HG03039 (cell line): Measurements from ENCODE around the gene NAPB.

Experiments used
- ATAC-seq: cut with Tn5 transposase; IDR thresholded peaks from one replicate; pipeline ENCODE4 v1.9.1; 2021; ENCODE audit warnings: mild to moderate bottlenecking, moderate library complexity; ENCODE audit not compliant: unreplicated experiment

The NAPB gene

DNA sequence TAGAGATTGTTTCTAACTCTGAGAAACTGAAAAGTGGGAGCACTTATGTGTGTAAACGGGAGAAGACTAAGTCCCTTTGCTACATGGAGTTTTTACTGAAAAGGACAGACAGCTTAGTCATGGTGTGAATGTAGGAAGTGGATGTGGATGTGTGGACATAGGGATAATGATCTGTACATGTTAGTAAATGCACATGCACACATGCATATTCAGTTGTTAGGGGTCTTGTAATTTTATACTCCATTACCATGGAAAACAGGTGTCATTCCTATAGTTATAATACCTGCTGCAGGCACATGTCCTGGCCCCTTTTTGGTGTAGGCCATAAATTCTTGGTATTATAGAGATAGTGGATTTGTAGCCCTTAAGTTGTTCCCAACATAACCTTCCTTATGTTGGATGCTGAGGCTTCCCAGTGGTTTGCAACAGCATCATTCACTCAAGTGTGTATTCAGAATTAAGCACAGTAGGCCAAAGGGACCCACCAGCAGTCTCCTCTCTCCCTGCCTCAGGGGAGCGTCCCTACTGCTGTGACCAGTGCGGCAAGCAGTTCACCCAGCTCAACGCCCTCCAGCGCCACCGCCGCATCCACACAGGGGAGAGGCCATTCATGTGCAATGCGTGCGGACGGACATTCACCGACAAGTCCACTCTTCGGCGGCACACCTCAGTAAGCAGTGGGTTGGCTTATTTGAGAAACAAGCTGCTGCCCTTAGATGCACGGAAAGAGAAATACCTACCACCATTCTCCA lies 52.0 kb downstream of the NAPB start:
- no peak for ATAC-seq

DNA sequence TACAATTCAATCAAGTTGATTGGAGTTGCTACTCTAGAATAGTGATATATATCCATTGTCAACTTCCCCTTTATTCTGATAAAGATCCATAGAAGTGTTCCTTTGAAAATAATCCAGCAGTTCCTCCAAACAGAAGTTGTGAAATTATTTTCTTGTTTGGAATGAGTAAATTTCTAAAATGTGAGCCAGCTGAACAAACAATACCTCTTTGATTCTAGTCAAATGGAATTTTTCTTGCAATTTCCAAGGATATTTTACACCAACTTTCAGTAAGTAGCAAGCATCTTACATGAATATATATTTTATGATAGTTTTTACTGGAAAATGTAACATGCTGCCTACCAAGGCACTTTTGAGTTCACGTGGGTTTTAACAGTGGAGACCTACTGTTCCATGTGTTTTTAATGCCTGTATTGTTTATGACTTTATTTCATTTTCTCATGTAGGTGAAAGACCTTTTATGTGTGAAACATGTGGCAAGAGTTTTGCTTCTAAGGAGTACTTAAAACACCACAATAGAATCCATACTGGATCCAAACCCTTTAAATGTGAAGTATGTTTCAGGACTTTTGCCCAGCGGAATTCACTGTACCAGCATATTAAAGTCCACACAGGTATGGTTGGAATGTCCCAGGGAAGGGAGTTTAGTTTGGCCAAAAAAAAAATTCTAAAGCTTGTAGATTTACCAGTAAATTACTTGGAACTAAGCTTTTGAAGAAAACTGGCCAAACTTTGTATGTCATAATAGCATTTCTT lies 52.8 kb downstream of the NAPB start:
- no peak for ATAC-seq

DNA sequence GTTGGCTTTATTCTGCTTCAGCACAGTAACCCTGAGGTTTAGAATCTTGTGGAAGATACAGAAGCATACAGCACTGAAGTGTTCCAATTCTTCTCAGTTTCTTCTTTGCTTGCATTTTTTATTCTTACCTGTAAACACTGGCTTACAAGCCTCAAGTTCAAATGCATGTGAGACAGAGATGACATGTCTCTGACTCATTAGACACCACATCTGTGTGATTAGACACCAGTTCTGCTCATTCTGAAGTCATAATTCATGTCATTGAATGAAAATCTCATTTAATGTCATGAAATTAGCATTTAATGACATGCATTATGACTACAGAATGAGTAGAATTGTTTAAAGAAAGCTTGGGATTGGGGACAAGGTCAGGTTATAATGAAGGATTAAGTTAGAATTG lies 53.5 kb downstream of the NAPB start:
- ATAC-seq: no peak

DNA sequence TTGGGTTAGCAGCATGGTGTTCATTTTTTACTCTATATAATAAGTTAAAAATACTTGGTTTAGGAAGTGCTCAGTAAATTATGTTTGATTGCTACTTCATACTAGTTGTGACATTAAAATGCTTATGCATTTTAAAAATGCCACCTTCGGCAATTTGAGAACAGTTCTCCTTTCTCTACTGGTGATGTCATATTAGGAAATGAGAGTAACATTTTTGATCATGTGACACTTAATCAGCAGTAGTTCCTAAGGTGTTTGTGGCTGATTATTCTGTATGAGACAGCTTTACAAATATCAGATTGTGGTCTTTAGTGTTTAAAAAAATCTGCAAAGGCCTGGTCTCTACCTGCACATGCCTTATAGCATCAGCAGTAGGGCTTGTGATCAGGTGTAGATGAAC lies 54.9 kb downstream of the NAPB start:
- ATAC-seq: no peak

GRCh38 chr20:23365390-23366165 lies 55.7 kb downstream of the NAPB start:
- no peak for ATAC-seq

DNA sequence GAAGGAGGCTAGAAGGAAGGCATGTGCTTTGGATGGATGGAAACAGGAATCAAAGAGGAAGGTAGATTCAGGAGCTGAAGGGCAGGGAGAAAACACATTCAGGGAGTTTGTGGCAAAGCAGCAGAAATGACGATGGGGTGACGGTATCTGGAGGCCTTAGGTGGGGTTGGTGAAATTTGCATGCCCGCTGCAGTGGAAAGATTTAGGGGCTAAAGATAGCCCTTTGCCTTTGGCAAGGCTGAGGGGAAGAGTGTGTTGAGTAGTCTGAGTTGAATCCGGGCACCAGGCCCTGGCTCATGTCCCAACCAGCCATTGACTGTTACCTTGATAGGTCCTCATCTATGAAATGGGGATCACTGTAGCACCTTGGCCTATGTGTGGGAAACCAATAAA lies 58.0 kb downstream of the NAPB start:
- no peak for ATAC-seq

DNA sequence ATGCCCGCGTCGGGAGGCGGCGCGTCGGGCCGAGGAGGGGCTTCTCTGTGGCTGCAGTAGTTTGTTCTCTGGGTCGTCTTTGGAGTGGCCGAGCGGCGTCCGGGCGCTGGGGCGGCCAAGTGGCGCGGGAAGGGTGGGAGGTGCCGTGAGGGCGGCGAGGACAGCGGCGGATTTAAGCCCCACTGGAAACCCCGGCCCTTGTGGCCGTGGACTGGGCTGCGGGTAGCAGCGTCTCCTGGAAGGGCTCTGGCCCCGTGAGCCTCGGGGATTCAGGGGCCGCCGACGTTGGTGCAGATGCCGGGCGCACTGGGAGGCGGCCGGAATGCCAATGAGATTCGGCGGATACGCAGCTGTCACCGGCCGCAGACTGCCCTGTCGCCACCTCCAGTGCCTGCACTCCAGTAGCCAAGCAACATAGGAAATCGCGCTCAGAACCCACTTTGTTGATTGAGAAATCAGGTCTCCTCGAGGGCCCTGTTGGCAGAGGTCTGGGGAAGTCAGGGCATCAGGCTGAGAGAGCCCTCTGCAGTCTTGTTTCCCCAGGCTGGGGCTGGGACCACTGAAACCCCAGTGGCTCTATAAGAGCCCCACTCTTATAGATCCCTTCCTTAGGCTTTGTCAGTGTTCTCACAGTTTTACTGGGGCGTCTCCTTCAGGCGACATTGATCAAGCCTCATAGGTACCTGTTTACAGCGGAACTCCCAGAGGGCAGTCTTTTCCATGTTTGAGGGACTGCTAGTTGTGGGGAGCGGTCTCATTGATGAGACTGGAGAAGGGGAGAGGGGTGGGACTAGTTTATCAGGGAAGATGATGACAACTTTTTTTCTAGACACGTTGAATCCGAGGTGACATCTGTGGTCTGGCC lies 58.7 kb downstream of the NAPB start:
- peak; percentile 8 for ATAC-seq

DNA sequence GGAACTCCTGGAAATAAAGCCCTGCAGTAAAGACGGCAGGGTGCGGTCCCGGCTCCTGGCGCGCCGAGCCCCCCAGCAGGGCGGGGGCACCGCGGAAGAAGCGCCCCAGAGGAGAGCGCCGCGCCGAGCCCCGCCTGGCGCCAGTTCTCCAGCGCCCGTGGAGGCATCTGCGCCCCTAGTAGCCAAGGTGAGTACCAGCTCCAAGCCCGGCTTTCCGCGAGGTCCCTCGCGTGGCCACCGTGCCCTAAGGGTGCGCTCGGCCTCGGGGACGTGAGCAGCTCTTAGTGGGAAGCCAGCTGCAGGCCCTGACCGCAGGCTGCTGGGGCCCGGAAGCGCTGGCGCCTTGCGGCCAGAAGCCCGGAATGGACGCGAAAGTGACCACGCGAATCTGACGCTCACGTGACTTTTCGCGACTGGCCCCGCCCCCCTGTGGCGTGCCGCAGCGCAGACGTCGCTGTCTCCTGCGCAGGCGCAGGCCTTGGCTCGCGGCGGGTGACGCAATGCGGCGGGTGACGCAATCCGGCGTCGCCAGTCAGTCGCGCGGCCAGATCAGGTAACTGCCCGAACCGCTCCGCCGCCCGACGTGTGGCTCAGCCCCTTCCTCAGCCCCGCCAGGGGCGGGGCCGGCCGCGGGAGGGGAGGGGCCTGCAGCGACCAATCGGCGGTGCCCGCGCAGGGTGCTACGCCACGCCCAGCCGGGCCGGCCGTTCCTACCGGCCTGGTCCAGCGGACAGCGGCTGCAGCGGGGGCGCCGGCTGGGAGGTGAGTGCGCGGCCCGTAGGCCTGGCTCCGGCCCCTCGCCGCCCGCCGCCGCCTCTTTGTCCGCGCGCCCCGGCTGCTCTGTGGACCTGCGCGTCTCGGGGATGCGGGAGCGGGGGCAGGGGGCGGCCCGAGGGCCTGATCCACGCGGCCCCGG lies 59.6 kb downstream of the NAPB start, which contains the start of gene GZF1:
GZF1 (plus strand) TSS at position 707 of the 916 bp plus-strand sequence. CDS start 2,202 bp downstream, outside the sequence.
- peak; percentile 74 for ATAC-seq

DNA sequence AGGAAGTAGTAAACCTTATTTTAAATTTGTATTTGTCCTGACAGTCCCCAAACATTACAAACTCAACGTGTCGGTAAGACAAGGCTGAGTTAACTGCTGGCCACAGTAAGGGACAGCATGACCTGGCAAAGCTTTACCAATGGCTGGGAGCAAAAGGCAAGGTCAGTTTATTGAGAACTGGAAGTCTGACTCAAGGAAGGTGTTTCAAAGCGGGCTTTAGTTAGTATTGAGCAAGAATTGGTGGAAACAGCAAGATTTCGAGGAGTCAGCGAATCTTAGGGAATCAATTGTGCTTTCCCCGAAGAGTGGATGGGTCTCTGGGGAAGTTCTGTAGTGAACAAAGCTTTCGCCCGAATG lies 60.2 kb downstream of the NAPB start:
- ATAC-seq: no peak

GRCh38 chr20:23360531-23360930 lies 60.8 kb downstream of the NAPB start:
- ATAC-seq: no peak

GRCh38 chr20:23358923-23359593 lies 62.2 kb downstream of the NAPB start:
- no peak for ATAC-seq

DNA sequence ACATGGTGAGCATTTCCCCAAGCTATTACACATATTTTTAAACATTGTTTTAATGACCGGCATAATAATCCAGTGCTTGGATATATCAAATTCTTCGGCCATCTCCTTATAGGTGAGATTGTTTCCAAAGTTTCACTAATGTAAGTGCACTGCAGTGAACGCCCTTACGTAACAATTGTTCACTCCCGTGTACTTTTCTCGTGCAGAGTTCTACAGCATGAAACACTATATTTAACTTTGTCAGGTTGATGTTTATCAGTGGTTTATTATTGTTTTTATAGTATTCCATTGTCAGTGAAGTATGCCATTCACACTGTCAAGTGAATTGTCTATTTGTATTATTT lies 62.8 kb downstream of the NAPB start:
- ATAC-seq: no peak

DNA sequence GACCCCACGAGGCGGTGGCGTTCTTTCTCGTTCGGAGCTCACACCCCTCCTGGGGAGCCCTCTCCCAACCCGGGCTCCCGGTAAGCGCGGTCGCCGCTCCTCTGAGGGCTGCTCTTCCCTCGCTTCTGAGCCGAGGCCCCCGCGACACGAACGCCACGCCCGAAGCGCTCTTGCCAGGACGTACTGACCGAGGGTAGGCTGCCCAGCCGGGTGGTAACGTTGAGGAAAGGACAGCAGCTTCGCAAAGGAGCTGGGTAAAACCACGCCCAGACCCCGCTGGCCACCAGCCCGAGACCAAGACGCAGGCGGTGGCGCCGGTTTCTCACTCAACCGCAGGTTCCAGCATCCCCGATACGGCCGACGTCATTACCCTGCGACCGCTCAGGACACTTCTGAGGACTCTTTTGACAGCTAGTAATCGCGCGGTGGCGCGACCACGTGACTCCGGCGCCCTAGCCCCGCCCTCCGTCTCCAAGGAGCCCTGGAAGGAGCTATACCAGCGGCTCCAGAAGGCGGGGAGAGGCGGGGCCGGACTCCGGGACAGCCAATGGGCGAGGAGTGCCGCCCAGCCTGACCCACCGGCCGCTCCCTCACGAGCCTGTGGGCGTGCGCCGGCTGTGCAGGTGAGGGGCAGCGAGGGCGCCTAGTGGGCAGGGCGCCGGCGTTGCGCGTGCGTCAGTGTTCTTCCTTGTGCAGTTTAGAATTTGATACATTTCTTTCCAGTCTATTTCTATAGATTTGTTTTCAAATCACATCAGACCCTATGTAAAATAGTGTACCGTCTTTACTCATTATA lies 63.3 kb downstream of the NAPB start:
- peak; percentile 70 for ATAC-seq

DNA sequence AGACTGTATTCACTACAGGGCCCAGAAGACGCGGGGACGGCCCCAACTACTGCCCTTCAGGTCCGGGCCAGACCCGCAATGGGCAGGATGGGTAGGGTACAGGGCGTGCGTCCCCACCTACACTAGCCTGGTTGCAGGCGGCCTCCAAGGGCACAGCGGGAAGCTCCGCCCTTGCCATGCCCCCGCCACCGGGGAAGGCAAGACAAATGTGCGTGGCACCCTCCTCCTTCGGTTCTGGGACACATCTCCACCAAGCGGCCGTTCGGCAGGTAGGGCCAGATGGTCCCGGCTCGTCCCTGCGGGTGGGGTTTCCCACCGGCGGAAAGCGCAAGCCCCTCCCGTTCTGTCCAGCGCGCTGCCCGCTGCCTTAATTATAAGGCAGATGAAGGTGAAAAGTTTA lies 65.1 kb downstream of the NAPB start:
- ATAC-seq: no peak

DNA sequence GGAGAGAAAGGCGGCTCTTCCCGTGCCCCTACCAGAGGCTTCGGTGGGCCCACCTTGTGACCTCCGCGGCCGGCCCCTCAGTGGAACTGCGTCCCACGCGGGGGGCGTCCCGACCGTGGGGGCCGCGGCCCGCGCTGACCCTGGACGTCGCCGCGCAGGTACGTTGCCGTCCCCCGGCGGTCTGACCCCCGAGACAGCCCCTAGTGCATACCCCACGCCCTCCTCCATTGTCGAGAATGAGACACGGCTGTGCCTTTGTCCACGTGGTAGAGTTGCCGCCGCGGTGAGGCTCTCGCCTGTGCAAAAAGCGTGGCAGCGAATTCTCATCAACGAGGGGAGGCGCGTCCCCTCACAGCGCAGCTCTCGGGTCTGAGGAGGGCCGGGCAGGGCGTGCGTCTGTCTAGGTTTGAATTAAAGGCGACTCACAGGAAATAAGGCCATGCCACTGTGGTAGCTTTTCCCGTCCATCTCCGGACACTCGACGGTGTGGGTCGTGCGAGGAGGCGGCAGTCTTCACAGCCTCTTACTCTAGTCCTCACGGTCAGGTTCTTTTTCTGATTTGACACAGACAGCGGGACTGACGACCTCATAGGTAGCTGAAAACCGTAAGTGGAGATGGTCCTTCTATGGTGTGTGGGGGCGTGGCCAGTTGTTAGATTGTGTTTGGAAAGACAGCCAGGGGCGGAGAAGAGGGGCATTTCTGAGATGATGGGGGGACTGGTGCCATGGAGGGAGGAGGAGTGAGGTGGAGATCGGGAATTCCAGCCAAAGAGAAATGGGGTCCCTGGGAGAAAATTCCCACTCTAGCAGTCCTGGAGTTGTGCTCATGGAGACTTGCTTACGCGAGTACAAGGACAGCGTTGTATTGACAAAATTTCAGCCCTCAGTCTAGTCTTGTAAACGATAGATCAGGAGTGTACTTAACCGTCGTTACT lies 70.1 kb downstream of the NAPB start:
- ATAC-seq: peak; percentile 18

GRCh38 chr20:23350196-23350903 lies 70.9 kb downstream of the NAPB start, which contains the start of gene NXT1:
Gene NXT1, plus strand, starts transcription at chr20:23350791. Its CDS starts 3,251 bp downstream, at chr20:23354042.
- peak; percentile 80 for ATAC-seq
